Measurements from ENCODE around the gene VPS16.

The VPS16 gene

GRCh38 chr20:2867081-2867864 lies 26.7 kb downstream of the VPS16 start:
- peak in 1 of 56 donors; percentile 19 for DNase-seq

- DNase-seq: no peak
Observed at GRCh38 chr20:2869381-2869780, 28.8 kb downstream of the VPS16 start.

- no peak for DNase-seq
Observed at GRCh38 chr20:2871111-2871465, 30.5 kb downstream of the VPS16 start.

- peak in 4 of 56 donors; percentile 47 to 56 (median 55) for DNase-seq
Observed at GRCh38 chr20:2871661-2872458, 31.3 kb downstream of the VPS16 start.

GRCh38 chr20:2872459-2873009 lies 32.0 kb downstream of the VPS16 start:
- DNase-seq: peak in 48 of 56 donors; percentile 24 to 83 (median 59)

GRCh38 chr20:2873010-2873746 lies 32.6 kb downstream of the VPS16 start, which contains the start of gene PTPRA:
TSS of gene PTPRA (plus strand) at chr20:2873481. CDS start at chr20:2964278, 90,797 bp downstream.
- peak; percentile 36 to 96 (median 87) for DNase-seq

GRCh38 chr20:2873747-2874041 lies 33.1 kb downstream of the VPS16 start:
- peak in 7 of 56 donors; percentile 39 to 71 (median 50) for DNase-seq

GRCh38 chr20:2874456-2874855 lies 33.9 kb downstream of the VPS16 start:
- DNase-seq: peak in 12 of 56 donors; percentile 5 to 37 (median 27)

GRCh38 chr20:2875690-2876203 lies 35.2 kb downstream of the VPS16 start:
- no peak for DNase-seq

- no peak for DNase-seq
Observed at GRCh38 chr20:2878515-2878914, 38.0 kb downstream of the VPS16 start.

- peak in 13 of 56 donors; percentile 11 to 53 (median 23) for DNase-seq
Observed at GRCh38 chr20:2879146-2879545, 38.6 kb downstream of the VPS16 start.

GRCh38 chr20:2880650-2881049 lies 40.1 kb downstream of the VPS16 start:
- no peak for DNase-seq

- DNase-seq: no peak
Observed at GRCh38 chr20:2883726-2884637, 43.4 kb downstream of the VPS16 start.

GRCh38 chr20:2887715-2888114 lies 47.2 kb downstream of the VPS16 start:
- no peak for DNase-seq

GRCh38 chr20:2888224-2888955 lies 47.8 kb downstream of the VPS16 start:
- no peak for DNase-seq

GRCh38 chr20:2889209-2889608 lies 48.7 kb downstream of the VPS16 start:
- DNase-seq: no peak

- no peak for DNase-seq
Observed at GRCh38 chr20:2889797-2890196, 49.3 kb downstream of the VPS16 start.

- no peak for DNase-seq
Observed at GRCh38 chr20:2890742-2891141, 50.2 kb downstream of the VPS16 start.

- DNase-seq: no peak
Observed at GRCh38 chr20:2891343-2891742, 50.8 kb downstream of the VPS16 start.

GRCh38 chr20:2892376-2892775 lies 51.8 kb downstream of the VPS16 start:
- DNase-seq: no peak
